GM18507 (cell line): ENCODE data around the gene MARCHF6.
A peak's percentile ranks its signal among the peaks of the same experiment; 100 is the strongest.
"Not testable (repeated sequence)": the region's sequence is repeated elsewhere in the genome, so short reads cannot be mapped to it uniquely, and the experiment has no call there.

ENCODE experiments used
- DNase-seq: peaks from one replicate; pipeline ENCODE4 v3.0.0; 2011; ENCODE audit warnings: low read depth; ENCODE audit not compliant: insufficient read length; ENCODE audit errors: extremely low spot score
- FAIRE-seq: peaks from 2 replicates; lab custom pipeline; 2011; peaks lifted over from hg19 to GRCh38; lab: Jason Lieb, UNC

The MARCHF6 gene

GRCh38 chr5:10344461-10345106 is 8.9 kb upstream of the MARCHF6 start:
- not testable (repeated sequence) for DNase-seq, FAIRE-seq

GRCh38 chr5:10348258-10348657 is 5.2 kb upstream of the MARCHF6 start:
- FAIRE-seq (no peak), DNase-seq (no peak)

GRCh38 chr5:10351199-10351905 is 2.1 kb upstream of the MARCHF6 start:
- FAIRE-seq, result no peak
- no peak for DNase-seq

GRCh38 chr5:10351919-10352318 is 1.6 kb upstream of the MARCHF6 start:
- DNase-seq (no peak), FAIRE-seq (no peak)

- DNase-seq, result no peak
- FAIRE-seq, result no peak
Observed at GRCh38 chr5:10352430-10353240, 860 bp upstream of the MARCHF6 start.

GRCh38 chr5:10354048-10354872 is 765 bp downstream of the MARCHF6 start:
- FAIRE-seq, result no peak
- DNase-seq, result no peak

GRCh38 chr5:10355071-10355889 is 1.8 kb downstream of the MARCHF6 start:
- peak; percentile 73 for FAIRE-seq
- DNase-seq, result no peak

- FAIRE-seq (no peak), DNase-seq (no peak)
Observed at GRCh38 chr5:10358999-10359398, 5.5 kb downstream of the MARCHF6 start.

- DNase-seq (no peak), FAIRE-seq (no peak)
Observed at GRCh38 chr5:10360686-10361085, 7.2 kb downstream of the MARCHF6 start.

GRCh38 chr5:10363519-10364185 is 10.2 kb downstream of the MARCHF6 start:
- no peak for FAIRE-seq

GRCh38 chr5:10364186-10364689 is 10.7 kb downstream of the MARCHF6 start:
- FAIRE-seq (no peak), DNase-seq (no peak)

More at GRCh38 chr5:10363519-10364185, 10.2 kb downstream of the MARCHF6 start:
- DNase-seq, result no peak

GRCh38 chr5:10365782-10366181 is 12.3 kb downstream of the MARCHF6 start:
- DNase-seq (no peak), FAIRE-seq (no peak)

GRCh38 chr5:10366310-10367272 is 13.1 kb downstream of the MARCHF6 start:
- FAIRE-seq, result no peak

GRCh38 chr5:10367579-10367978 is 14.1 kb downstream of the MARCHF6 start:
- DNase-seq, result no peak
- no peak for FAIRE-seq

More at GRCh38 chr5:10366310-10367272, 13.1 kb downstream of the MARCHF6 start:
- DNase-seq, result no peak

- no peak for FAIRE-seq
- no peak for DNase-seq
Observed at GRCh38 chr5:10370931-10371330, 17.4 kb downstream of the MARCHF6 start.

GRCh38 chr5:10371369-10371768 is 17.9 kb downstream of the MARCHF6 start:
- not testable (repeated sequence) for DNase-seq, FAIRE-seq
